B cell (primary cell): ENCODE measurements around the gene UGT2B10.

ENCODE experiments used
- CTCF ChIP-seq: fragments of 200-600 bp; IDR thresholded peaks from one replicate; pipeline ENCODE4 v1.8.0; 2022; ENCODE audit warnings: antibody characterized with exemption, mild to moderate bottlenecking
- EZH2 ChIP-seq: IDR thresholded peaks from 2 replicates; pipeline ENCODE4 v1.6.1; 2012; ENCODE audit warnings: borderline replicate concordance, low read depth, mild to moderate bottlenecking, moderate library complexity, low read length; ENCODE audit not compliant: insufficient read depth, poor library complexity, severe bottlenecking

- TF ChIP-seq CTCF (no peak), EZH2 (no peak)
Measured at GRCh38 chr4:68859655-68860054, 43.9 kb downstream of the UGT2B10 start.
